HG03159 (cell line): Measurements from ENCODE around the gene ZNF749.

Experiments
- ATAC-seq: cut with Tn5 transposase; IDR thresholded peaks from one replicate; pipeline ENCODE4 v1.9.1; 2021; ENCODE audit warnings: mild to moderate bottlenecking, moderate library complexity; ENCODE audit not compliant: unreplicated experiment

ZNF749 gene

DNA sequence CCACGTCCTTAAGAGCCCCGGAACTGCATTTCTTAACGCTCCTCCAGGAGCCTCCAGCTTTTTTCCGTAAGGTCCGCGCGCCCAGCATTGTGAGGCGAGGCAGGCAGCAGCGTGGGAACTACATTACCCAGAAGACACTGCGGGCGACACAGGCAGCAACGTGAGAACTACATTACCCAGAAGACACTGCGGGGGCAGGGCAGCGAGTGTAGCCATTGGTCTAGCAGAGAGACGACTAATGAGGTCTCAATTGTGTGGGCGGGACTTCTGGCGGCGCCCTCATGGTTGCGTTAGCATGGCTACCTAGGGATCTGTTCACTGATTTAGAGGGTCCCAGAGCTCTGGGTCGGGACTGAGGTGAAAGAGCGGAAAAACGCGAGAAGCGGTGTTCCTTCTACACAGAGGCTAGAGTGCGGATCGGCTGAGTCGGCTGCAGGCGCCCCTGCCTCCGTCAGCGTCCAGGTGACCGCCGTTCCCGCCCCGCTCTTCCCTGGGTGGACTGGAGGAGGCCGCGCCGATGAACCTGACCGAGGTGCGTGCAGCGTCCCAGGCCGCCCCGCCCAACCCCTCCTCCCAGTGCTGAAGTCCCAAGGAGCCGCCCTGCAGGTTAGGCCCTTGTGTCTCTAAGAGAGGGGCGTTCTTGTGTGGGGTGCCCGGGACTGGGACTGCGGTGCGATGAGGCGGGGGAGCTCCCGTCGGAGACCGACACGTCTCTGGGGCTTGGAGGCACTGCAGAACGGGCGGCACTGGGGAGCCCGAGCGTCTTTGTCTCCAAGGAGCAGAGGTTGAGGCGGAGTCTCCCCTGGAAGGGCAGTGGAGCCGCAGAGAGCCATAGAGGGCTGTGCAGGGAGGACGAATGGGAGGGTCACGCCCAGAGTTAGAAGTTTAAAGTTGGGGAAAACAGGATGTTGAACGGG is at the start of gene ZNF749:
TSS of gene ZNF749 (plus strand) at position 264 of the 917 bp plus-strand sequence. CDS start at position 518, 254 bp downstream.
- peak; percentile 96 for ATAC-seq

DNA sequence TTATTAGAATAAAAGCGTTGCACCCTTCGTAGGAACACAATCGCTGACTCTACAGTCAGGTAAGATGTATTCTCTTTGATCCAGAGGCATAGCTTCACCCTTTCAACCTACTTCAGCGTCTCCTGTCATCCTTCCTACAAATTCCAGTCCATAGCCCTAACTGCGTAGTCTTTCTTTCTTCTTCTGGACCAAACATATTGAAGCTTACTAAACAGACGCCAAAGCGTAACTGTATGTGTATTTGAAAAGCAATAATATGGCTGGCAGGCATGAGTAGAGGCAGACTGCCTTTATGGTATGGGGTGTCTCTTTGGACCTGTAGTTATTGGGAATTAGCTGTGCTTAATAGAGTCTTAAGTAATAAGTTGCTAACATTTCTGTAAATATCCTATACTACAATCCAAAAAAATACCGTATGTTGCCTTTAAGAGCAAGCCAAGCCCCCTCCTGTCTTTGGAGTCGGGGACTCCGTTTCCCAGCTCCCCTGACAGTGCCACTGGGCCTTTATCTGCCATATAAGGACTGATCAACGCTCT is 45.9 kb upstream of the ZNF749 start:
- ATAC-seq: peak; percentile 9

DNA sequence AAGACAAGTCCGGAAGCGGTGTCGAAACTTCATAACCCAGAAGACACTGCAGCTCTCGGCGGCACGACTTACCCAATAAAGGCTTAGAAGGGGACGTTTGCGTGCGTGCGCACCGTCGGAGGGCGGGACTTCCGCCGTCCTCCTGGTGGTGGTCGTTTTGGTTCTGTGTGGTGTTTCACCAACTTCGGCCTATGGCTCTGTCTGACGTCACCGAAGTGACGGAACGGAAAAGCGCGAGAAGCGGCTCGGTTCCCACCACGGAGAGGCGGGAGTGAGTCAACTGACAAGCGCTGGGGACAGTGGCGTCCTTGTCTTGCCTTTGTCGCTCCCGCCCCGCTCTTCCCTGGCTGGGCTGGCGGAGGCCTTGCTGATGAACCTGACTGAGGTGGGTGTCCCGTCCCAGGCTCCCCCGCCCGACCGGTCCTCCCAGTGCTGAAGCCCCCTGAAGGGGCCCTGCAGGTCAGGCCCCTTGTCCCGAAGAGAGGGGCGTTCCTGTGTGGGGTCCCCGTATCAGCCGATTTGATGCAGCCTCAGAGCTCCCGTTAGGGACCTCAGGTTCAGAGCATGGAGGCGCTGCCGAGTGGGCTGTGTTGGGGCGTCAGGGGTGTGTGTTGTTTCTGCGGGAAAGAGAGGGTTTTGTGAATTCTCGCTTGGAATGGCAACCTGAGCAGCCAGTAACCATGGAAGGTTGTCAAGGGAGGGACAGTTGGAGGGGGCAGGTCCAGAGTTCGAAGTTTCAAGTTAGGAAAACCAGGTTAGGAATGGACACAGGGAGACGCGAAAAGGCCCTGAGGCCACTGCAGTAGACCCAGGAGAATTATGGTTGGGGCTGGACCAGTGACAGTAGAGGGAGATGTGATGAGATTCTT is 45.2 kb upstream of the ZNF749 start, which contains the start of gene ZNF548:
TSS of gene ZNF548 (plus strand) at position 125 of the 869 bp plus-strand sequence. CDS start at position 371, 246 bp downstream.
- ATAC-seq: peak; percentile 99

DNA sequence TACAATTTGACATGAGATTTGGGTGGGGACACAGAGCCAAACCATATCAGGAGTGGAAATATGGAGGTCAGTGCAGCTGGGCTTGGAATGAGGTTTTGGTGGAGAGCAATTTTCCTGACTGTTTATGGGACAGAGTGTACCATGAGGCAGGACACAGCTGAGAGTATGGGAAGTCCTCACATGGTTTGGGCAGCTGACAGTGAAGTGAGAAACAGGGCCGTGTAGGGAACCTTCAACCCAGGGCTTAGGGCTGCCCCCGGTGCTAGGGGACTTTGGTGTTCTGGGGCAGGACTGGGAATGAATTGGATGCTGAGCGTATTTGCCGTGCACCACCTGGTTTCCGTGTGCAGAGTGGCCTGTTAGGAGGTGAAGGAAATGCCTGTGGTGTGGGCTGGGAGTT is 39.4 kb upstream of the ZNF749 start:
- no peak for ATAC-seq

DNA sequence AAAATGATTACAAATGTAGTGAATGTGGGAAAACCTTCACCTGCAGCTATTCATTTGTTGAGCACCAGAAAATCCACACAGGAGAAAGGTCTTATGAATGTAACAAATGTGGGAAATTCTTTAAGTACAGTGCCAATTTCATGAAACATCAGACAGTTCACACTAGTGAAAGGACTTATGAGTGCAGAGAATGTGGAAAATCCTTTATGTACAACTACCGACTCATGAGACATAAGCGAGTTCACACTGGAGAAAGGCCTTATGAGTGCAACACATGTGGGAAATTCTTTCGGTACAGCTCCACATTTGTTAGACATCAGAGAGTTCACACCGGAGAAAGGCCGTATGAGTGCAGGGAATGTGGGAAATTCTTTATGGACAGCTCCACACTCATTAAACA is 36.3 kb upstream of the ZNF749 start:
- ATAC-seq: no peak

DNA sequence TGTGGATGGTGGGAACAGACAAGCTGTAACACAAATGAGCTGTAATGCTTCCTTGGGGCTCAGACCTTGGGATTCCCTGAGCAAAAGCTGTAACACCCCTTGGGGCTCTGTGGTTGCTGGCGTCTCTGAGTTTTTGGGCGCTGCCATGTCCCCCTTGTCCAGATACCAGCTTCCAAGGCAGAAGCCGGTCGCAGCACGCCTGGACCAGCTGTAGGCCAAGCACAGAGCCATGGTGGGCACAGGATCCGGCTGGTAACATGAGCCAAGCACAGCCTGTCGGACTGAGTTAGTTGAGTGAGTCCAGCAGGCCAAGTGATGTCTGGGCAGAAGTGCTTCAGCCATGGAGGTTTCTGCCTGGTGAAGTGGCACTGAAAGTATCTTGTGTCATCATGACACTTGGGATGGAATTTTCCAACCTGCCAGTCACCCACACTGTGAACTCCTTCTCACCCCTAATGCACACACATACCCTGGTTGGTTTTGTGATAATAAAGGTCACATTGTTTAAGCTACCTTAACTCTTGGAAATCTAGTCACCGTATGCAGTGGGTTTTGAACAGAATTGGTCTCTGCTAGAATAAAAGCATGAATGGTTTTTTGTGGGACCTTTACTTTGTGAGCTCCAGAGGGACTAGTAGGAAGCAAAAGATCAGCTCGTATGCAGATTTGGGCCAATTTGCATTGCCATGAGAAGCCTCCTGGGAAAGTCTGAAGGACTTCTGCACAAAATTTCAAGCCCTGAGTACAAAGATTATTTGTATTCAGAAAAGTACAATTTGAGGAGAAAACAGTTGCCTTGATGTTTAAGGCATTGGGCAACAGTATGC is 31.2 kb upstream of the ZNF749 start:
- no peak for ATAC-seq

DNA sequence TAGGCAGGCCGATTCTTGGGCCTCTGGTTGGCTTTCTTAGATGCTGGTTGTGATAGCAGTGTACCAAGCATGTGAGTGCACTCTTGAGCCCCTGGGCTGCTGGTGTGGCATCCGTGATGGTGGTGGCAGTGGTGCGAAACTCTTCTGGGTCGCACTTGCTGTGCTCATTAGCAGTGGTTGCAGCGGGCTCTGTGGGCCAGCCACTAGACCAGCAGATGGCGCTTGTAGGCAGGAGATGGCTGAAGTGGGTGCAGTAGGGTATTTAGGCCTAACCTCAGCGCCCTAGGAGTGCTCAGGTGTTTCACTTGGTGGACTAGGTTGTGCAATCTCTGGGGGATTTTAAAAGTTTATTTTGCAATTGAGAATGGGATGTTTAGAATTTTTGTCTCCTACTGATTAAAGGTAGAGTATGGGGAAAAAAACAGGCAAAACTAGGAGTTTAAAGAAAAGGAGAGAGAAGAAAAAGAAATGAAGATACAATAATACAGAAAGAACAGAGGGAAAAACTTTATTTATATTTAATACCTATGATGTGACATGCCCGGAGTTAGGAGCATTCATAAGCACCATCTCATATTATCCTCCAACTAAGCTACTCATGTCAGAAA is 28.5 kb upstream of the ZNF749 start:
- no peak for ATAC-seq

DNA sequence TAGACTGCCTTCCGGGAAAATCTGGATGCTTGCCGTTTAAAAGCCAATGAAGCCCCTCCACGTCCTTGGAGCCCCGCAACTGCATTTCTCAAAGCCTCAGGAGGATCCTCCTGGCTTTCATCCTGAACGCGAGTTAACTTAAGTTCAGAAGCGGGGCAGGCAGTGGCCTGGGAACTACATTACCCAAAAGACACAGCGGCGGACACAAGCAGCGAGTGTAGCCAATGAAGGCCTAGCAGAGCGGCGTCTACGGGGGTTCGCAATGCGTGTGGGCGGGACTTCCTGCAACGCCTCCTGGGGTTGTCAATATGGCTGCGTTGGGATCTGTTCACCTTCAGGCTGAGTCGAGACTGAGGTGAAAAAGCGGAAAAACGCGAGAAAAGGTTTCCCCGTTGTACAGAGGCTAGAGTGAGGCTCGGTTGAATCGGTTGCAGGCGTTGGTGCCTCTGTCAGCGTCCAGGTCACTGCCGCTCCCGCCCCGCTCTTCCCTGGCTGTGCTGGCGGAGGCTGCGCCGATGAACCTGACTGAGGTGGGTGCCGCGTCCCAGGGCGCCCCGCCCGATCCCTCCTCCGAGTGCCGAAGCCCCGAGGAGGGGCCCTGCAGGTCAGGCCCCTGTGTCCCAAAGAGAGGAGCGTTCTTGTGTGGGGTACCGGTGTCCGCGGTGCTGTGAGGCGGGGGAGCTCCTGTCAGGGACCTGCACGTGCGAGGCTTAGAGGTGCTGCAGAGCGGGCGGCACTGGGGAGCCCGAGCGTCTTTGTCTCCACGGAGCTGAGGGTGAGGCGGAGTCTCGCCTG is 24.1 kb upstream of the ZNF749 start, which contains the start of gene ZNF17:
TSS of gene ZNF17 (plus strand) at position 285 of the 795 bp plus-strand sequence. CDS start 2,455 bp downstream, outside the sequence.
- ATAC-seq: peak; percentile 99

DNA sequence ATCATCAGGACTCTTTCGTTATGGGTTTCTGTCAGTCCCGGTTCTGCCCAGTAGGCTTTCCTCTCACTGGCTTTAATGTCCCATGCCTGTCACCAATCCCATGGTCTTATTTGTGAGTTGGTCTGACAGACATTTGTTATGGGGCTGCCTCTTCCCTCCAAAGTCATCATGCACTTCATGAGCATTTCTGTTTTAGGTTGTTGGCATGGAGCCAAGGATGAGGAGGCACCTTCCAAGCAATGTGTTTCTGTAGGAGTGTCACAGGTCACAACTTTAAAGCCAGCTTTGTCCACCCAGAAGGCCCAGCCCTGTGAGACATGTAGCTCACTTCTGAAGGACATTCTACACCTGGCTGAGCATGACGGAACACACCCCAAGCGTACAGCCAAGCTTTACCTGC is 15.7 kb upstream of the ZNF749 start:
- ATAC-seq: no peak

DNA sequence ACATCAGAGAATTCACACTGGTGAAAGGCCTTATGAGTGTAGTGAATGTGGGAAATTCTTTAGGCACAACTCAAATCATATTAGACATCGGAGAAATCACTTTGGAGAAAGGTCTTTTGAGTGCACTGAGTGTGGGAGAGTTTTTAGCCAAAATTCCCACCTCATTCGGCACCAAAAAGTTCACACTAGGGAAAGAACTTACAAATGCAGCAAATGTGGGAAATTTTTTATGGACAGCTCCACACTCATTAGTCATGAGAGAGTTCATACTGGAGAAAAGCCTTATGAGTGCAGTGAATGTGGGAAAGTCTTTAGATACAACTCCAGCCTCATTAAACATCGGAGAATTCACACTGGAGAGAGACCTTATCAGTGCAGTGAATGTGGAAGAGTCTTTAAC is 14.1 kb upstream of the ZNF749 start:
- no peak for ATAC-seq

DNA sequence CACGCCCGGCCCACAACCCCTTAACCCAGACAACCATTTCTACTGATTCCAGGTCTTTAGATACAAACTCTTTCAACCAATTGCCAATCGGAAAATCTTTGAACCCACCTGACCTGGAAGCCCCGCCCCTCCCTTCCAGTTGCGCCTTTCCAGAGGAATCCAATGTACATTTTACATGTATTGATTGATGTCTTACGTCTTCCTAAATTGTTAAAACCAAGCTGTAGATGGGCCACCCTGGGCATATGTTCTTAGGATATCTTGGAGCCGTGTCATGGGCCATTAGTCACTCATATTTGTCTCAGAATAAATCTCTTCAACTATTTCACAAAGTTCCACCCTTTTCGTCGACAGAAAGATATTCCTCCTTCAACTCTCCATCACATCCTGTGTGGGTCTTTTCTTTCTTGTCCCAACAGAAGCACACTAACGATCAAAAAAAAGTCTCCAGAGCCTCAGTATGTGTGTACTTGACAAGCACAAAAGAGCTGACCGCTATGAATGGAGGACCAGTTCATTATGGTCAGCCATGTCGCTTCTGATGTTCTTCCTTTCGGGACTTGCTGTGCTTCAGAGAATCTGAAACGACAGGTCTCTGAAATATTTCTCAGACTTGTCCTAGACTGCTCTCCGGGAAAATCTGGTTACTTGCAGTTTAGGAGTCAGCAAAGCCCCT is 601 bp upstream of the ZNF749 start:
- peak; percentile 6 for ATAC-seq

DNA sequence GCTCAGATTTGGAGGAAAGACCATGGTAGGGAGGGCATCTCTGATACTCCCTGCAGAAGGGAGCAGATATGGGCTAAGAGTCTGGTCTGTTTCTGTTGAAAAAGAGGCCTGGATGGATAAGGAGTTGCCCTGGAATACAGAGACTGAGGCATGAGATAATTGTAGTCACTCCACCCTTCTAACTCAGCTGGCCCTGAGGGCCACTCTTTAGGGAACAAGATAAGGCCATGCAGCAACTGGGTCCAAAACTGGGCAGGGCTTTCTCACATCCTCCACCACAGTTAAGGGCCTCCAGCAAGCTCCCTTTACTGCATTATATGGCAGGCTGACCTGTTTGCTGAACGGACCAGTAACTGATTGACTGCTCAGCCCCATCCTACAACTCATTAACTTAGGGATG is 1.3 kb downstream of the ZNF749 start:
- no peak for ATAC-seq

DNA sequence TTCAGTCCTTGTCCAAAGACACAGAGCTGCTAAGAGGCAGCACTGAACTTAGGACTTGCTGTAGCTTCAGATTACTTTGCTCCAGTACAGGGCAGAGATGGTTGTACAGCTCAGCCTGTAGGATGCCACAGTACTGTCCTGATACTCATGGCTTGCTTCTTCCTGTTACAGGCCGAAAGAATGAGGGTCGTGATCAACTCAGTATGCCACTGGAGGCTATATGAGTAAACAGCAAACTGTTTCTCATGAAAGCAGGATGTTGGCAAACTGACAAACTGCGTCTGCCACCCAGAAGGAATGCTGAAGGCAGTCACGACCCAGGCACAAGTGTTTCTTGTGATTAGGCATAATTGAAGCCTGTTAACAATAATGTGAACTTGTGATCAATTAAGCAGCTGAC is 2.8 kb downstream of the ZNF749 start:
- ATAC-seq: no peak

DNA sequence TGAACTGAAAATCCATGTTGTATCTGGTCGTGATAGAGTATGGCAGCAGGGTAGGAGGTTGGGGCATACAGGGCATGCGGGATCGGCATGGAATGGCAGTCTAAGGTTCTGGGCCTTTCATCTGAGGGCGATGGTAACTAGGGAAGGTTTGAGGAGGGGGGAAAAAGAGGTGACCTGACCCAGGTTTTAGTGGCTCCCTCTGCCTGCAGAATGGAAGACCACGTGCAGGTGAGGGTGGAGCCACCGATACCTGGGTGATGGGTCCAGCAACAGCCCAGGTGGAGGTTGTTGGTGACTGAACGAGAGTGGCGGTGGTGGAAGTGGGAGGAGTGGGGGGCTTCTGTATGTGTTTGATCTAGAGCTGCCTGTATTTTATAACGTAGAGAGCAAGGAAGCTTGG is 3.8 kb downstream of the ZNF749 start:
- no peak for ATAC-seq

DNA sequence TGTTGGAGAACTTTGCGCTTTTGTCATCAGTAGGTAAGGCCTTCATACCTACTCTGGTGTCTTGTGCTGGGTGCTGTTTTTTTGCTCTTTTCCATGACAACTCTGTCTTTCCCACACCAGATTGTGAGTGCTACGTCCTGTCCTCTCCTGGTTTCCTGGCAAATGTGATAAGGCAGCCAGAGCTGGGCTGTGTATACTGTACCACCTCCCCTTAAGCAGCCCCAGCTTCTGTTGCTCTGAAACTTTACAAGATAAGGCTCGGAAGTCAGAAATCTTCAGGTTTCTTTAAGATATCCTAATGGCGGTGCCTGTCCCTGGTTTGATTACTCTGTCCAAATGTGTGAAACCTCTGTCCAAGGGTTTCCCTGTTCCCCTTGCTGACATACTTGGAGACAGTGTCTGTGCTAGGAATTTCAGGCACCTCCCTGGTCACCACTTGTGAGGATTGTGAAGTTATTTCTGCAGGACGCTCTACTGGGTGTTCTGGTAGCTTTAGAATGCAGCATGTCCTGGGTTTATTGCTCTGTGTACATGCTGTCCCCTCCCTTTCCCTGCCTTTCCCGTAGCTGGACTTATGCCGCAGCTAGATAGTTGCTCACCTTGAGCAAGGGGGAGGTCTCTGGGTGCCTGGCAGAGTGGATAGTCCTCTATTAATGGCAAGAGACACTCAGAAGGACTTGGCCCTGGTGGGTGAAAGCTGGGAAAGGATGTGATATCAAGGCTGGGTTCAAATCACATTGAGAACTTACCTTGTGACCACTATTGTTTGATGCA is 7.0 kb downstream of the ZNF749 start:
- ATAC-seq: no peak

DNA sequence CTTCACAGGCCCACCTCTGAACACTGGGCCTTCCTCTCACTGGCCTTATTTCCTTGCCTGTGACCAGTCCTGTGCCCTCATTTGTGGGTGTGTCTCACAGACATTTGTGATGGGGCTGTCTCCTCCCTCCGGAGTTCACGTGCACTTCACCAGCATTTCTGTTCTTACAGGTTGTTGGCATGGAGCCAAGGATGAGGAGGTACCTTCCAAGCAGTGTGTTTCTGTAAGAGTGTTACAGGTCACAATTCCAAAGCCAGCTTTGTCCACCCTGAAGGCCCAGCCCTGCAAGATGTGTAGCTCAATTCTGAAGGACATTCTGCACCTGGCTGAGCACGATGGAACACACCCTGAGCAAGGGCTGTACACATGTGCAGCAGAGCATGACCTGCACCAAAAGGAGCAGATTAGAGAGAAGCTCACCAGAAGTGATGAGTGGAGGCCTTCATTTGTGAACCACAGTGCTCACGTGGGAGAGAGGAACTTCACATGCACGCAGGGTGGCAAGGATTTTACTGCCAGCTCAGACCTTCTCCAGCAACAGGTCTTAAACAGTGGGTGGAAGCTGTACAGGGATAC is 8.1 kb downstream of the ZNF749 start:
- no peak for ATAC-seq

DNA sequence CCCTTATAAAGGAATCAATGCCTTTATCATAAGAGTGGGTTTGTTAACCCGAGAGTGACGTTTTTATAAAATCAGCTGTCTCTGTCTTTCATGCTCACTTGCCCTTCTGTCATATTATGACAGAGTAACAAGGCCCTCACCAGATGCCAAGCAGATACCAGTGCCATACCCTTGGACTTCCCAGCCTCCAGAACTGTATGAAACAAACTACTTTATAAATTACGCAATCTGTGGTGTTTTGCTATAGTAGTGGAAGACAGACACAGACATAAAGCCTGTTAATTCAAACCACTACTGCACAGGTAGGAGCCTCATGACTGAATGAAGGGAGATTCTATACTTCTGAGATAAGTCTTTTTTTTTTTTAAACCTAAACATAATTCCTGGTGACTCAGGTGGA is 17.2 kb downstream of the ZNF749 start:
- no peak for ATAC-seq
